NOMO-1 treated with DMSO at 0.1 percent for 48 hours (cell line): ENCODE results near the gene MARS1.

Experiments
- DNase-seq: peaks from one replicate; lab custom pipeline; 2025; ENCODE audit not compliant: unreplicated experiment; lab: John Stamatoyannopoulos, UW

The MARS1 gene

DNA sequence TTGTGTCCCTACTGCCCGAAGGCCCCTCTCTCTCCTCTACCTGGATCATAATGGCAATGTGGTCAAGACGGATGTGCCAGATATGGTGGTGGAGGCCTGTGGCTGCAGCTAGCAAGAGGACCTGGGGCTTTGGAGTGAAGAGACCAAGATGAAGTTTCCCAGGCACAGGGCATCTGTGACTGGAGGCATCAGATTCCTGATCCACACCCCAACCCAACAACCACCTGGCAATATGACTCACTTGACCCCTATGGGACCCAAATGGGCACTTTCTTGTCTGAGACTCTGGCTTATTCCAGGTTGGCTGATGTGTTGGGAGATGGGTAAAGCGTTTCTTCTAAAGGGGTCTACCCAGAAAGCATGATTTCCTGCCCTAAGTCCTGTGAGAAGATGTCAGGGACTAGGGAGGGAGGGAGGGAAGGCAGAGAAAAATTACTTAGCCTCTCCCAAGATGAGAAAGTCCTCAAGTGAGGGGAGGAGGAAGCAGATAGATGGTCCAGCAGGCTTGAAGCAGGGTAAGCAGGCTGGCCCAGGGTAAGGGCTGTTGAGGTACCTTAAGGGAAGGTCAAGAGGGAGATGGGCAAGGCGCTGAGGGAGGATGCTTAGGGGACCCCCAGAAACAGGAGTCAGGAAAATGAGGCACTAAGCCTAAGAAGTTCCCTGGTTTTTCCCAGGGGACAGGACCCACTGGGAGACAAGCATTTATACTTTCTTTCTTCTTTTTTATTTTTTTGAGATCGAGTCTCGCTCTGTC lies 31.0 kb upstream of the MARS1 start:
- no peak for DNase-seq

DNA sequence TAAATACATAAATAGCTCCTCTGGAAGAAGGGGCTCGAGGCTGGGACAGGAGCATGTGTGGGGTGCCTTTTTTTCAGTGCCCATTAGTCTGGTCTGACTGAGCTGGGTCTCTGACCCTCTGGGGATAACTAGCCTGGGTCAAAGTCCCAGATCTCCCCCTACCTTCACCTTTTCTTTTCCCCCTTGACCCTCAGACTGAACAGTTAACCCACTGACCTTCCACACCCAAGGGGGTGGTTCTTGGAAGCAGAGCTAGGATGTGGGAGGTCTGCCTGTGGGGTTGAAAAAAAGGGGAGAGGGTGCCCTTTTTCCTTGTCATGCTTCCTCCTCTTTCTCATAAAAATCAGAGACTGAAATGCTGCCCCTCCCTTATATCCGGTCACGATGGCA lies 29.2 kb upstream of the MARS1 start:
- no peak for DNase-seq

DNA sequence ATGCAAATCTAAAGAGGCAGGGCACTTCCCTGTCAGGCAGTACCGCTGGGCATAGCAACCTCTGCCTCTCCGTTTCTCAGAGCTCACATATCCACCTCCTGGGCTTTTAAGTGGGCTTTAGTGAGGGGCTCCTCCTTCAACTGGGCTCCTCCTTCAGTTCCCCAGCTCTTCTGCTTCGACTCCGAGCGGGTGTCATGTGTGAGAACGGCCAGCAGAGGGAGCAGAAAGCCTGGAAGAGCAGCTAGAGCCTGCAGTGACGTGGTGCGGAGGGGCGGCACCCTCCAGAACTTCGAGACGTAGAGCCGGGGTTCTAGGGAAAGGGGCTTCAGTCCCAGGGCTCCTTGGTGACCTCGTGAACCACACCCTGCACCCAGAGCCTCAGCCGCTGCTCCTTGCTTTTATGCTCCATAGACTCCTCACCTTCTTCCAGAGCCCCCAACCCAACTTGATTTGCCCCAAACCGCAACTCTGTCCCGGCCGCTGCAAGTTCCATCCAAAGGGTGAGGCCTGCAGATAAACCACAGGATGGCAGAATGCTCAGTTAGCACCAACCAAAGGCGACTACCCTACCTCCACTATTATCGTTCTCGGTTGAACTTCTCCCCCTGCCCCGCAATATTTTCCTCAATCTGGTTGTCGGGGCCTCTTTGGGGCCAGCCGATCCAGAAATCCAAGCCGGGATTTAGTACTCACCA lies 28.7 kb upstream of the MARS1 start:
- peak; percentile 96 for DNase-seq

DNA sequence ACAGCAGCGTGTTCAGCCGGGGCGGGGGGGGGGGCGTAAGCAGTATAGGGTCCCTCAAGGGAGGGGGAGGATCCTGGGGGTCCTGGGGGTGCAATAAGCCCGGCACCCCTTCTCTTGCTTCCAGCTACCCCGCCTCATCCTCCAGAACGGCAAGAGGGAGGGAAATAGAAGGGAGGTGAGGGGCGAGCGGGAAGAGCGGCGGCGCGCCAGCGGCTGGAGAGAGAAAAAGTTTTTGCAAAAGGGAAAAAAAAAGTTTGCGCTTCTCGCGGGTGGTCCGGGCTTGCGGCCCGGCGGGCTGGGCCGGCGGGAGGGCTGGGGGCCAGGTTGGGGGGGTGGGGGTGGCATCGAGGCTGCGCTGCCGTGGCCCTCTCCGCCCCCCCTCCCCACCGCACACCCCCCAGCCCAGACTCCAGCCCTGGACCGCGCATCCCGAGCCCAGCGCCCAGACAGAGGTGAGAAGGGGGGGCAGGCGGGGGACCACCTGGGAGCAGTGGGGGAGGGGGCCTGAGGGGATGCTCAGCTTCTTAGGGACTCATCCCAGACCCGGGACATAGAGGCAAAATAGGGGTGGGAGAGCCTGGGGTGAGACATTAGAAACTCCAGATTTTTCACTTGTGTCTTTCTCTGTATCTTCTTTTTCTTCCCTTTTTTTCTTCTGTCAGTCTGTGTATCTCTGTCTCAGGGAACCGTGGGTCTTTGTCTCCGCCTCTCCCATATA lies 28.0 kb upstream of the MARS1 start, which contains the start of gene GLI1:
Gene GLI1 (plus strand): TSS at position 36 of the 718 bp plus-strand sequence. CDS start 3,907 bp downstream, outside the sequence.
- DNase-seq = no peak

DNA sequence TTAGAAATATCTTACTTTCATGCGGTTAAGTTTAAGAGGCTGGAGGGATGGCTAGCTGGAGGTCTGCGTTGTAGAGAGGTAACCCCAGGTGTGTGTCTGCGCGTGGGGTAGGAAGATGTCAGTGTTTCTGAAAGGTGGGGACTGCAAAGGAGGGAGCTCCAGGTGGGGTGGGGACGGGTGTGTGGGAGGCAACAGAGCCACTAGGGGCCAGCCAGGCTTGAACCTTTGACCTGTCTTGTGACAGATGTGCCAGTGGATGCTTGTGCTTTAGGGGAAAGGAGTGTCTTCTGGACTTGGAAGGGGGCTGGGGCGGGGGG lies 27.4 kb upstream of the MARS1 start:
- DNase-seq = no peak

DNA sequence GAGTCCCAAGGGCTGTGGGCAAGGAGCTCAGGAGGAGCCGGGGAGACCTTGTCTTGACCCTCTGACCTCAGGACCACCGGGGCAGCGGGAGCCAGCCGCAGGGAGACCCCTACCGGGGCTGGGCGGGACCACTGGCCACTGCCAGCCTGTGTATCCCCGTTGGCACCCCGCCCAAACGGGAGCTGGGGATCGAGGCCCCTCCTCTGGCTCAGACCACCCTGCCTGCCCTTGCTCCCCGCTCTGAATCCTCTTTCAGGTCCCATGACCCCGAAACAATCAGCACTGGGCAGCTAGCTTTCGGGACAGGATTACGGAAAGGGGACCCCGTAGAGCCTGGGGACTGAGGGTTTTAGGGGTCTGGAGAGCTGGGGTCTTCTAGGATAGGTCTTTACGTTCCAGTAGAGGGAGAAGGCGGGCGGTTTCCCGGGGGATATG lies 27.0 kb upstream of the MARS1 start:
- no peak for DNase-seq

DNA sequence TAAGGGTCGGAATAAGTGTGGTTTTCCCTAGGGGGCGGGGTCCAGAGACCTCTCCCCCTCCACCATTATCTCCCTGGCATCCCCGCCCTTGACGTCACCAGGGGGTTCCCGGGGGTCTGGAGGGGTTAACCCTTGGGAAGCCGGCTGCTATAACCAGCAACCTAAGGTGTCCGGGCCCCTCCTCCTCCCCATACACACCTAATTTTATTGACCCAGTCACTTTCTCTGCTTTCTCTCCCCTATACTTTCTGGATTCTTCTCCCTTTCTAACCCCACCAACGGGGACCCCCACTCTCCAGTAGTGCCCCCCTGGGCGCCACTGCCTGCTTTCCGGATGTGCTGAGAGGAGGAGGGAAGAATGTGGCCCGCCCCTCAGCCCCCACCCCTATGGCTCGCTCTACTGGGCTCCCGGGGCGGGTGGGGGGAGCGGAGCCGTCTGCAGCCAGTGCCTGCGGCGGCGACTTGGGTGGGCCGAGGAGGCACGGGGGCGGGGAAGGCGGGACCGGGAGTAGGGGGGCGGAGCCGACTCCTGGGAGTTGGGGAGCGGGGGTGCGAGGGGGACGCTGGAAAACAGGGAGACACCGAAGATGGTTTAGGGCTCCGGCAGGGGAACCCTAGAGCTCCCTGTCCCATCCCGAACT lies 26.5 kb upstream of the MARS1 start:
- no peak for DNase-seq

DNA sequence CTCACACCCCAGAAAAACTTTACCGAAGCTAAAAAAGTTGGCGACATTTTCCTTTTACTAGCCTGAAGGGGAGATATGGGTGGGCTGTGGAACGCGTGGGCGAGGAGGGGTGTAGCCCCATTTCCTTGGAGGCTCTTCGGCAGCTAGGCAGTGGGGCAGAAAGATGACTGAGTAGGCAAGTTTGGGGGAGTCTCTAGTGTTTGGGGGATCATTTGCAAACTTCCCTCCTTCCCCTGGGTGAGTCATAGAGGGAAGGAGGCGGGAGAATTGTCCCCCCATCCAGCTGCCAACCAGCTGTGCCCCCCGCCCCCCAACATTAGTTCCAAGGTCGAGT lies 26.0 kb upstream of the MARS1 start:
- DNase-seq = no peak

DNA sequence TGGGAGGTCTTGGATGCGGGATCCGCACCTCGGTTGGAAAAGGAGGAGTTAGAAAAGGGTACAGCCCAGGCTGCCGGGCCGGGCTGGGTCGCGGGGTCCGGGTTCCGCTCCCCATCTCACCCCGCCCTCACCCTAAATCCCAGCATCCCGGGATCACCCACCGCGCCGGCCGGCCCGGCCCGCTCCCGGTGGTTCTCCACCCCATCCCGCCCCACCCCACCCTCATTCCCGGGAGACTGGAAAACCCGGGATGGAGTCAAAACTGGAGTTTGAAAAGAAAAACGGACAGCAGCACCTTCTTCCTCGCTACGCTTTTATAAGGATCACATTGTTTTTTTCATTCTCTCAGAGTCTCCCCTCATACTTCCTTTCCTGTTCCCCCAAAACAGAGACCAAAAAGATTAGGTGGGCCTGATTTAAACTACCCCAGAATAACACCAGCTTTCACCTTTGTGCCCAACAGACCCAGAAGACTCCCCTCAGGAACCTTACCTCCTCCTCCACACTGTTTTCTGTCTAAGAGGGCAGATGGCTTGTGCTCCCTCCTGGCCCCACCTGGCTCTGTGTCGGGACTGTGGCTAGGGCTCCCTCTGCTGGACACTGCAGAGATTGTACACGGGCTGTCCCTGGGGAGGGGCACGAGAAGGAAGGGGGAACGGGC lies 25.5 kb upstream of the MARS1 start:
- peak; percentile 79 for DNase-seq

DNA sequence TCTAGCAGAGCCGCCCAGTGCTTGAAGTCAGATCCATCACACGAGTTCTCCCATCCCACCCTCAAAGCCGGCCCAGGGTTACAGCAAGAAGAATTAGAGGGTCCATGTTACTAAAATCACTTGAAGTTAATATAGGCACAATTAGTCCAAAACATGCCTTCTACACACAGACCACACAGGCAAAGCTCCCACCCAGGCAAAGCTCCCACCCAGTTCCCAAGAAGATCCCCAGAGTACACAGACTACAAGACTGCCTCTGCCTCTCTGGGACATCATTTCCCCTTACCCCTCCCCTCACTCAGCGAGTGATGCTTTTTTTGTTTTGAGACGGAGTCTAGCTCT lies 25.0 kb upstream of the MARS1 start:
- no peak for DNase-seq

DNA sequence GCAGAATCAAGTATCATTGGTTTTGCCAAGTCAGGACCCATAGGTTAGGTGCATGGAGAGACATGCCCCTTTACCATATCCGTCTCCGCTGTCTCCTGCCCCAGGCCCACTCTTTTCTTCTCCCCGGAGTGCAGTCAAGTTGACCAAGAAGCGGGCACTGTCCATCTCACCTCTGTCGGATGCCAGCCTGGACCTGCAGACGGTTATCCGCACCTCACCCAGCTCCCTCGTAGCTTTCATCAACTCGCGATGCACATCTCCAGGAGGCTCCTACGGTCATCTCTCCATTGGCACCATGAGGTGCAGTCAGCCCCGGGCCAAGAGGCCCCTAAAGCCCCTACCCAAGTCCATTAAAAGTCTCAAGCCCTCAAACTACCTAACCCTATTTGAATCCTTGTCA lies 23.3 kb upstream of the MARS1 start:
- no peak for DNase-seq

DNA sequence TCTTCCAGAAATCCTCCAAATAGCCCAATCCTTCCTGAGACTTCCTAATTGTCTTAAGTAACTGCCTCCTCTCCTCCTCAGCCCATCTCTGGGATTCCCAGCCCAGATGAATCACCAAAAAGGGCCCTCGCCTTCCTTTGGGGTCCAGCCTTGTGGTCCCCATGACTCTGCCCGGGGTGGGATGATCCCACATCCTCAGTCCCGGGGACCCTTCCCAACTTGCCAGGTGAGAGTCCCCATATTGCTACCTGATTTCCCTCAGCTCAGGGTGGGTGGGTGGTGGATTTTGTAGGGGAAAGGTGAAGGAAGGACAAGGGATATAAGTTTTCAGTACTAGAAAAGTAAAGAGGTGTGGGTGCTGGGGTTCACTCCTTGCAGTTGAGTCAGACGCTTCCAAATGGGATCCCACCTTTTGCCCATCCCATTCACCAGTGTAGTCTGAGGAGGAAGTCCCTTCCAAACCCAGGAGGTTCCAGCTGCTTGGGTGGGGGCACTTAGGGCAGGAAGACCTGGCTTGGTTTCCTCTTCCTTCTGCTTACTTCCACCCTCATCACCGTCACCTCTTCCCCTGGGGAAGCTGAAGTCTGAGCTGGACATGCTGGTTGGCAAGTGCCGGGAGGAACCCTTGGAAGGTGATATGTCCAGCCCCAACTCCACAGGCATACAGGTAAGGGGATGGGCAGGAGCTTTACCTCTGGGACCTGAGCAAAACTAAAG lies 22.7 kb upstream of the MARS1 start:
- DNase-seq = no peak

DNA sequence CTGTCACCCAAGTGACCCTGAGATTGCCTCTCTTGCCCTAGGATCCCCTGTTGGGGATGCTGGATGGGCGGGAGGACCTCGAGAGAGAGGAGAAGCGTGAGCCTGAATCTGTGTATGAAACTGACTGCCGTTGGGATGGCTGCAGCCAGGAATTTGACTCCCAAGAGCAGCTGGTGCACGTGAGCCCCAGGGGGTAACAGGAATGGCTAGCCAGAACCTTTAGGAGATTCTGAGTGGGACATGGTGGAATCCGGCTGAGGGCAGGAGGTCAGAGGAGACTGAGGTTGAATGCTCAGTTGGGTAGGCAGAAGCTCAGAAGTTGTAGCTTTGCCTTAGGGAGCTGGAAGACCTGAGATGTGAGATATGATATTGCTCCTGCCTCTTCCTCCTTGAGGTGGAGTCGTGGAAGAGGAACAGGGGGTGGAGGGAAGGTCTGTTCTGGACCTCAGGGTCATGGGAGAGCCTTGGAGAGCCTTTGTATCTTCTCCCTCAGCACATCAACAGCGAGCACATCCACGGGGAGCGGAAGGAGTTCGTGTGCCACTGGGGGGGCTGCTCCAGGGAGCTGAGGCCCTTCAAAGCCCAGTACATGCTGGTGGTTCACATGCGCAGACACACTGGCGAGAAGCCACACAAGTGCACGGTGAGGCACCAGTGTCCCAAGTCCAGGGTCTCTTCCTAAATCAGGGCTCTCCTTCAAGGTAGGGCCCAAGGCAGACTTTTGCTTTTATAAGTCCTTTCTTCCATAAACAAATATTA lies 21.9 kb upstream of the MARS1 start:
- DNase-seq = no peak

DNA sequence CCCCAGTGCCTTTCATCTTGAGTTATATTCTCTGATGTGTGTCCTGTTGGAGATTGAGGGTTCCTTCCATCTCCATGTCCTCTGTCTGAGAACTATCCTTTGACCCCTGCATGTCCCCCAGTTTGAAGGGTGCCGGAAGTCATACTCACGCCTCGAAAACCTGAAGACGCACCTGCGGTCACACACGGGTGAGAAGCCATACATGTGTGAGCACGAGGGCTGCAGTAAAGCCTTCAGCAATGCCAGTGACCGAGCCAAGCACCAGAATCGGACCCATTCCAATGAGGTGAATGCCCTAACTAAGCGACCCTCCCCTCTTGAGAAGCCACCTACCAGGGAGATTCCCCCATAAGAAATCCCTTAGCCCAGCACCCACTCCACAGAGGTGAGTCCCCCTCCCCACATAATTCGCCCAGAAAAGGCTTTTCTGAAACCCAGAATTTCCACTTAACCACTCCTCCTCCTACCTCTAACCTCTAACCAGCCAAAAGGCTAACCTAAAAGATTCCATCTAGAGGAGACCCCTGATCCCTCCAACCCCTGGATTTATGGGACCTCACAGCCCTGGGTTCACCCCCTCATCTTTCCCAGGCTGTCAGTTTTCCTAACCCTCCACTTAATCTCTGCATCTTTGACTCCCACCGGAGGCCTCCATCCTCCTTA lies 20.5 kb upstream of the MARS1 start:
- DNase-seq = no peak

DNA sequence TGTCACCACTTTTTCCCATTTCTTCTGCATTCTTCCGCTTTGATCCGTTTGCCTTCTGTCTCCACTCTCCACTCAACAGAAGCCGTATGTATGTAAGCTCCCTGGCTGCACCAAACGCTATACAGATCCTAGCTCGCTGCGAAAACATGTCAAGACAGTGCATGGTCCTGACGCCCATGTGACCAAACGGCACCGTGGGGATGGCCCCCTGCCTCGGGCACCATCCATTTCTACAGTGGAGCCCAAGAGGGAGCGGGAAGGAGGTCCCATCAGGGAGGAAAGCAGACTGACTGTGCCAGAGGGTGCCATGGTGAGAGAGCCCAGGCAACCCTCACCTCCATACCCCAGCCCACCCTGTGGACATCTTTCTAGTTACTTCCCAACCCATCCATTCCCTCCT lies 20.0 kb upstream of the MARS1 start:
- no peak for DNase-seq

DNA sequence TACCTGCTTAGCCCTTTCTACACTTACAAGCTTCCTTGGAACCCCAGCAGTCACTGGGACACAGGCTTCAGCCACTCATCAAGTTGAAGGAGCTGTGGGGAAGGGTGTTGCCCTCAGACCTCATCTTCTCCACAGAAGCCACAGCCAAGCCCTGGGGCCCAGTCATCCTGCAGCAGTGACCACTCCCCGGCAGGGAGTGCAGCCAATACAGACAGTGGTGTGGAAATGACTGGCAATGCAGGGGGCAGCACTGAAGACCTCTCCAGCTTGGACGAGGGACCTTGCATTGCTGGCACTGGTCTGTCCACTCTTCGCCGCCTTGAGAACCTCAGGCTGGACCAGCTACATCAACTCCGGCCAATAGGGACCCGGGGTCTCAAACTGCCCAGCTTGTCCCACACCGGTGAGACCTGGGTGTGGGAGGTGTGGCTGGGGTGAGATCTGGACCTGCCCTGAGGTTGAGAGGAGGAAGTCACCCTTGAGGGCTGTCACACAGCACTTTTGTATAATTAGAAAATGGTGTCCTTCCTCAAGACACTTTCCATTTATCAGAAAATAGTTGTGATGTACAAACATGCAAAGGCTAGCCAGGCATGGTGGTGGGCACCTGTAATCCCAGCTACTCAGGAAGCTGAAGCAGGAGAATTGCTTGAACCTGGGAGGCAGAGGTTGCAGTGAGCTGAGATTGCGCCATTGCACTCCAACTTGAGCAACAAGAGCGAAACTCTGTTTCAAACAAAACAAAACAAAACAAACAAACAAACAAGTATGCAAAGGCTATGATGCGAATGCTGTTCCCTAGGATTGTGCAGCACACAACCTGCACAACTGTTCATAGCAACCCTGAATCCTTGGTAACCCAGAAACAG lies 18.3 kb upstream of the MARS1 start:
- DNase-seq = no peak

DNA sequence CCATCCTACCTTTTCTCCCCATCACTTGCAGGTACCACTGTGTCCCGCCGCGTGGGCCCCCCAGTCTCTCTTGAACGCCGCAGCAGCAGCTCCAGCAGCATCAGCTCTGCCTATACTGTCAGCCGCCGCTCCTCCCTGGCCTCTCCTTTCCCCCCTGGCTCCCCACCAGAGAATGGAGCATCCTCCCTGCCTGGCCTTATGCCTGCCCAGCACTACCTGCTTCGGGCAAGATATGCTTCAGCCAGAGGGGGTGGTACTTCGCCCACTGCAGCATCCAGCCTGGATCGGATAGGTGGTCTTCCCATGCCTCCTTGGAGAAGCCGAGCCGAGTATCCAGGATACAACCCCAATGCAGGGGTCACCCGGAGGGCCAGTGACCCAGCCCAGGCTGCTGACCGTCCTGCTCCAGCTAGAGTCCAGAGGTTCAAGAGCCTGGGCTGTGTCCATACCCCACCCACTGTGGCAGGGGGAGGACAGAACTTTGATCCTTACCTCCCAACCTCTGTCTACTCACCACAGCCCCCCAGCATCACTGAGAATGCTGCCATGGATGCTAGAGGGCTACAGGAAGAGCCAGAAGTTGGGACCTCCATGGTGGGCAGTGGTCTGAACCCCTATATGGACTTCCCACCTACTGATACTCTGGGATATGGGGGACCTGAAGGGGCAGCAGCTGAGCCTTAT lies 17.4 kb upstream of the MARS1 start:
- DNase-seq = no peak
